ENCODE measurements around the gene ITGAE.
"Not testable (repeated sequence)": the region's sequence is repeated elsewhere in the genome, so short reads cannot be mapped to it uniquely, and the experiment has no call there.

Gene ITGAE

GRCh38 chr17:3729881-3730280, 71.1 kb downstream of the ITGAE start:
- DNase-seq (ENCODE audit: low read depth): no peak

GRCh38 chr17:3728099-3728498, 72.9 kb downstream of the ITGAE start:
- DNase-seq (ENCODE audit: low read depth): not testable (repeated sequence)

GRCh38 chr17:3727041-3727440, 73.9 kb downstream of the ITGAE start:
- DNase-seq (ENCODE audit: low read depth): no peak

DNA sequence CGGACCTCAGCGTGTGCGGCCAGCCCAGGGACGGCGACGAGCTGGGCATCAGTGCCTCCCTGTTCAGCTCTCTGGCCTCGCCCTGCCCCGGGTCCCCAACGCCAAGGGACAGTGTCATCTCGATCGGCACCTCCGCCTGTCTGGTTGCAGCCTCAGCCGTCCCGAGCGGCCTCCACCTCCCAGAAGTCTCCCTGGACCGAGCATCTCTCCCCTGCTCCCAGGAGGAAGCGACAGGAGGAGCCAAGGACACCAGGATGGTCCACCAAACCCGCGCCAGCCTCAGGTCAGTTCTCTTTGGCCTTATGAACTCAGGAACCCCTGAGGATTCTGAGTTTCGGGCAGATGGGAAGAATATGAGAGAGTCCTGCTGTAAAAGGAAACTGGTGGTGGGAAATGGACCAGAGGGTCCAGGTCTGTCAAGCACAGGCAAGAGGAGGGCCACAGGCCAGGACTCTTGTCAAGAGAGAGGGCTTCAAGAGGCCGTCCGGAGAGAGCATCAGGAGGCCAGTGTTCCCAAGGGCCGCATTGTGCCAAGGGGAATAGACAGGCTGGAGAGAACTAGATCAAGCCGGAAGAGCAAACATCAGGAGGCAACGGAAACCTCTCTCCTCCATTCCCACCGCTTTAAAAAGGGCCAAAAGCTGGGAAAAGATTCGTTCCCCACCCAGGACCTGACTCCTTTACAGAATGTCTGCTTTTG, 76.5 kb downstream of the ITGAE start:
- no peak for DNase-seq (ENCODE audit: low read depth)

DNA sequence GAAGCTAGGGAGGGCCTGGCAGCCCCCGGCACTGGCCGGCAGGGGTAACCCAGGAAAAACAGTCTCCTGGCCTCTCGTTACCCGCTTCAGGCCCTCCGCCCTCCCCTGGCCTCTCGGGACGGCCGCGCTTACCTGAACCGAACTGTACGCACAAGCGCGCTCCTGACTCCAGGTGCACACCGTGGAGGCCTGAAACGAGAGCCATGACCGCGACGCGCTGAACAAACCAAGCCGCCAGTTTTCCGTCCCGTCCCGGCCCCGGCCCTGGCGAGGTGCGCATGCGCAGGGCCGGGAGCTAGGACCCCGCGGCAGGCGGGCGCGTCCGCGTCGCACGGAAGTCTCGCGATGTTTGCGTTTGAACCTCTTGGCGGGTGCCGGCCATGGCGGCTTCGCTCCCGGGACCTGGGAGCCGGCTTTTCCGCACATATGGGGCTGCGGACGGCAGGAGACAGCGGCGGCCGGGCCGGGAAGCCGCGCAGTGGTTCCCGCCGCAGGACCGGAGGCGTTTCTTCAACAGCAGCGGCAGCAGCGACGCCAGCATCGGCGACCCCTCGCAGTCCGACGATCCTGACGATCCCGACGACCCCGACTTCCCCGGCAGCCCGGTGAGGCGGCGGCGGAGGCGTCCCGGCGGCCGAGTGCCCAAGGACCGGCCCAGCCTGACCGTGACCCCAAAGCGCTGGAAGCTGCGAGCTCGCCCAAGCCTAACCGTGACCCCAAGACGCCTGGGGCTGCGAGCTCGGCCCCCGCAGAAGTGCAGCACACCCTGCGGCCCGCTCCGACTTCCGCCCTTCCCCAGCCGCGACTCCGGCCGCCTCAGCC, 77.2 kb downstream of the ITGAE start, which contains the start of gene HASPIN:
Gene HASPIN, plus strand, starts transcription at position 348 of the 822 bp plus-strand sequence. Its CDS starts 33 bp downstream, at position 381.
- DNase-seq (ENCODE audit: low read depth): peak; percentile 88

- DNase-seq (ENCODE audit: low read depth): no peak
These were observed 77.8 kb downstream of the ITGAE start for GRCh38 chr17:3723188-3723555.

DNA sequence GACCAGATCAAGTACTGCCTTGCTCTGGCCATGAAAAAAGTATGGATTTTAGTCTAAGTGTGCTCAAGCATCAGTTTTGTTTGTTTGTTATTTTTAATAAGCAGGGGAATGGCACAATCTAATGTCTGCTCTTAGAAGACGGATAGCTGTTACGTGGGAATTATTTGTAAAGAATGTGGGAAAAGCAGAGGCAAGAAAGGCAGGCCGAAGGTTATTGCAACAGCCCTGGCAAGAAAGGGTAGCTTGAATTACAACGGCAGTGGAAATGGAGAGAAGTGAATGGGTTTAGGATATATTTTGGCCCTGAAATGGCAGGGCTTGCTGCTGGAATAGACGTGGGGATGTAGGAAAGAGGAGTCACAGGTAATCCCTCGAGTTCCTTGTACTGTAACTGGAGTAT, 78.3 kb downstream of the ITGAE start:
- no peak for DNase-seq (ENCODE audit: low read depth)

GRCh38 chr17:3719265-3719664, 81.7 kb downstream of the ITGAE start:
- no peak for DNase-seq (ENCODE audit: low read depth)

DNA sequence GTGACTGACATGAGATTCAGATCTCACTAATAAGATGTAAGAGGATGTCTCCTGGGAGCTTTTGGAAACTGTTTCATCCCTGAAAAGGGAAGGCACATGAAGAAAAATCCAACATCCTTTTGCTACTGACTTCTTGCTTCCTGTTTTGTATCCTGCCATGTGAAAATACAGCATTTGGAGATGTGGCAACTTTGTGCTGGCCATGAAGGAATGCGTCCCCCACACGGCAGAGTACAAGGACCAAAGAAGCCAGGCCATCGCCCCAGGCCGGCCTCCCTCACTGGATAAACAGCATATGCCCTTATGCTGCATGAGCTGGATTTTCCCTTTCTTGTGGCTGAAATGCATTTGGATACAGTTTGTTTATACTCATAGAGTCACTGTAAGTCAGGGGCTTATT, 82.8 kb downstream of the ITGAE start:
- no peak for DNase-seq (ENCODE audit: low read depth)

GRCh38 chr17:3715296-3715695, 85.7 kb downstream of the ITGAE start:
- no peak for DNase-seq (ENCODE audit: low read depth)

DNA sequence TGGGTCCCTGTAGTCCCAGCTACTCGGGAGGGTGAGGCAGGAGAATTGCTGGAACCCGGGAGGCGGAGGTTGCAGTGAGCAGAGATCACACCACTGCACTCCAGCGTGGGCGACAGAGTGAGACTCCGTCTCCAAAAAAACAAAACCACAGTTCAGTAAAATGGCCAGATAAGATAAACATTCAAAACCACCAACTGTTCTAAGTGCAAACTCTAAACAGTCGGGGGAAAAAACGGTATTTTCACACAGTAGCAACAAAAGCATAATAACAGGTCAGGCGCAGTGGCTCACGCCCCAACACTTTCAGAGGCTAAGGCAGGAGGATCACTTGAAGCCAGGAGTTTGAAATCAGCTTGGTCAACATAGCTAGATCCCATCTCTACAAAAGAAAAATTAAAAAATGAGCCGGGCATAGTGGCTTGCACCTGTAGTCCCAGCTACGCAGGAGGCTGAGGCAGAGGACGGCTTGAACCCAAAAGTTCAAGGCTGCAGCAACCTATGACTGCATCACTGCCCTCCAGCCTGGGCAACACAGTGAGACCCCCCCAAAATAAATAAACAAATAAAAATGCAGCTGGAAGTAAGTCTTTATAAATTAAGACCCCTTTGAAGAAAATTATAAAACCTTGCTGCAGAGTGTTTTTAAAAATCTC, 88.1 kb downstream of the ITGAE start:
- no peak for DNase-seq (ENCODE audit: low read depth)

DNA sequence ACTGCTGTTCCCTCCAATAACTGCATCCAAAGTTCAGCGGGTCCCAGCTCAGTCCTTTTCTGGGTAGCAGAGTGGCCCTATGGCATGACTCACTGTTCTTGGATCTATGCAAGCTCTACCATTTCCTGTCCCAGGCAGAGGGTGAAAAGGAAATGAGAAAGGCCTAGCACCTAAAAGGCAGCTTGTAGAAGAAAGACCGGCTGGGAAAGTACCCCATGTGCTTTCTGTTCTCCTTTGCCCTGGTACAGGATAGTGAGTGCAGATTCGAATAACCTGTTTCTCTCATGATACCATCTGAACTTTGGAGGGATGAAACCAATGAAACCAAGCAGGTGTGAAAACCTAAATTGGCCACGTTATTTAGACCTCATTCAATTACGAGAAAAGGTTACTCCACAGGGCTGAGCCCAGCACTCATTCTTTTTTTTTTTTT, 90.0 kb downstream of the ITGAE start:
- peak; percentile 58 for DNase-seq (ENCODE audit: low read depth)

DNA sequence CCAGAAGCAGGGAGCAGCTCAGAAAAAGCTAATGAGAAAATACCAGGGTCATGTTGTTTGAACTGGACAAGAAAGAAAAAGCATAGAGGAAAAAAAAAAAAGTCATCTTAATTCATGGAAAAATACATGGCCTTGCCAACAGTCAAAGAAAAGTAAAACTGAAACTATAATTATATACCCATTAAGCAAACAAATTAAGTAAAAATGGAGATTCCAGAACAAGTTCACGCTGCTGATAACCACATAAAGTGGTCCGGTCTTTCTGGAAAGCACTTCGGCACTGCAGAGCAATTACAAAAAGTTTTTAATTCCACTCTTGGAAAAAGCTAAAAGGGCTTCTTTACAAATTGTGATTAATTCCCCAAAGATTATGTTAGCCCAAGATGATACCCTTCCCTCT, 92.6 kb downstream of the ITGAE start:
- no peak for DNase-seq (ENCODE audit: low read depth)

DNA sequence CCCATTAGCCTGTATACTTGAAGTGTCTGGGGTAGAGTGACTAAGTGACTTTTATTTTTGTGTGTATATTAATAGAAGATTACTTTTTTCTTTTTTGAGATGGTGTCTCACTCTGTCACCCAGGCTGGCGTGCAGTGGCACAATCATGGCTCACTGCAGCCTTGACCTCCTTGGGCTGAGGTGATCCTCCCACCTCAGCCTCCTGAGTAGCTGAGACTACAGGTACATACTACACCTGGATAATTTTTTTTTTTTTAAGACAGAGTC, 95.3 kb downstream of the ITGAE start:
- not testable (repeated sequence) for DNase-seq (ENCODE audit: low read depth)

DNA sequence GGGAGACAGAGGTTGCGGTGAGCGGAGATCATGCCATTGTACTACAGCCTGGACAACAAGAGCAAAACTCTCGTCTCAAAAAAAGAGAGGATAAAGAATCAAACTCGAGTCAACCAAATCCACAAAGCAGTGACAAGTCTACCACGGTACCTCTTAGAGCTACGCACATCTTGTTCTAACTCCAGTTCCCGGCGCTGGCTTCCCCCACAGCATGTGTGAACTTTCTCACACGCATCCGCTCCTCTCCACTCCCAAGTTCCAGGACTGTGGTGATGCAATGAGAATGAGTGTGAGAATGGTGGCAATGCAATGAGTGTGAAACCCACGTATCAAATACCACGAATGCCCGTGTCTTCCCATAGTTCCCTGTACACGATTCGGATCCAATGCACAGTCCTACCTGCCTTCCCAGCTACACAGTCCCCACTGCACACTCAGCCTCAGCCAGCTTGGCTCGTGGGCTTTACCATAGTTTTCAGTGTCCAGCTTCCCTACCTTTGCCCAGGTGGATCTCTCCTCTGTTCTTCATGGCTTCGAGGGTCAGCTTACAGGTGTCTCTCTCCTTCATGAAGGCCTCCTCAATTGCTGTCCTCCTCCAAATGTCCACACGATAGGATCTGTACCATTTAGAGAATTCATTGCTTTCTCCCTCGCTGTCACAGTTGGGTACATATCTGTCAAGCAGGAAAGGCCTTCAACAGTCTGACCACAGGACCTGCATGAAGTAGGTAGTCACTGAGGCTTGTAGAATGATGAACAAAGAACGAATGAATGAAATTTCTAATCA, 95.9 kb downstream of the ITGAE start:
- DNase-seq (ENCODE audit: low read depth): no peak

DNA sequence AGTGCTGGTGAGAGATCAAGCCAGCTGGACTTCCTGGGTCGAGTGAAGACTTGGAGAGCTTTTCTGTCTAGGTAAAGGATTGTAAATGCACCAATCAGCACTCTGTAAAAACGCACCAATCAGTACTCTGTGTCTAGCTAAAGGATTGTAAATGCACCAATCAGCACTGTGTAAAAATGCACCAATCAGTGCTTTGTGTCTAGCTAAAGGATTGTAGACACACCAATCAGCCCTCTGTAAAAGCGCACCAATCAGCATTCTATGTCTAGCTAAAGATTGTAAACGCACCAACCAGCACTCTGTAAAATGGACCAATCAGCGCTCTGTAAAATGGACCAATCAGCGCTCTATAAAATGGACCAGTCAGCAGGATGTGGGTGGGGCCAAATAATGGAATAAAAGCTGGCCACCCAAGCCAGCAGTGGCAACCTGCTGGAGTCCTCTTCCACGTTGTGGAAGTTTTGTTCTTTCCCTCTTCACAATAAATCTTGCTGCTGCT, 98.9 kb downstream of the ITGAE start:
- DNase-seq (ENCODE audit: low read depth): not testable (repeated sequence)

- DNase-seq (ENCODE audit: low read depth): no peak
These were observed 101.0 kb downstream of the ITGAE start for GRCh38 chr17:3699951-3700350.

- DNase-seq (ENCODE audit: low read depth): no peak
These were observed 102.8 kb downstream of the ITGAE start for GRCh38 chr17:3698139-3698538.

- no peak for DNase-seq (ENCODE audit: low read depth)
These were observed 103.9 kb downstream of the ITGAE start for GRCh38 chr17:3697103-3697476.

DNA sequence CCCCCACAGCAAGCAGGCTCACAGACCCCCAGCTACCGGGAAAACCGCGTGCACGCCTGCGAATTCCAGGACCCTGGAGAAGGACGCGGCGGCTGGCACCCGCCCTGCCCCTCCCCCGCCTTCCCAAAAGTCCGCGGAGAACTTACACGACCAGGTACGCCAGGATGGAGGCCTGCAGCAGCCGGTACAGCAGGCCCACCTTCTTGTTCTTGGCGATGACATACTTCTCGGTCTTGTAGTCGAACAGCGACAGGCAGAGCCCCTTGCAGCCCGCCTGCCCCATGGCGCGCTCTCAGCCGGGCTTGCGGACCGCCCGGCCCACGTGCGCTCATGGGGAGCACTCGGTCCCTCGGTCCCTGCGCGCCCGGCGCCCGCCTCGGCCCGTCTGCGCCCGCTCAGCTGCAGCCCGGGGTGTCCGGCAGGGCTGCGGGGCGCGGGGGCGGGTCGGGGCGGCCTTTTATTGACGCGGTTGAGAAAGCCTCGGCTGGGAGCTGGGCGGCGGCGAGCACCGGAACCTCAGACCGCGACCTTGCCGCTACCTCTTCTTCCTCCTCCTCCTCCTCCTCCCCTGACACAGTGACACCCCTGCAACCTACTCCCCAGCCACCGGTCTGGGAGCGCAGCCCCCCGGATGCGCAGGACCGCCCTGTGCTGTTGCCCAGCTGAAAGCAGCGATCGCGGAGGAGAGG, 105.1 kb downstream of the ITGAE start, which contains the start of gene P2RX5:
Gene P2RX5, minus strand, starts transcription at position 433 of the 689 bp plus-strand sequence. Its CDS starts 150 bp downstream, at position 283.
- no peak for DNase-seq (ENCODE audit: low read depth)

- DNase-seq (ENCODE audit: low read depth): no peak
These were observed 105.8 kb downstream of the ITGAE start for GRCh38 chr17:3695129-3695722.

Measured in T follicular helper cell (primary cell).